Skeletal muscle satellite cell (primary cell): Measurements from ENCODE around the gene NT5M.

ENCODE experiments used
- H3K27me3 ChIP-seq: 2 replicates; pipeline ENCODE4 v1.7.0; 2013; ENCODE audit warnings: low read length; ENCODE audit not compliant: control insufficient read depth, insufficient read depth
- H3K36me3 ChIP-seq: 2 replicates; pipeline ENCODE4 v1.7.0; 2013; ENCODE audit warnings: mild to moderate bottlenecking, control low read depth, low read length; ENCODE audit not compliant: insufficient read depth
- H3K4me1 ChIP-seq: 2 replicates; pipeline ENCODE4 v1.7.0; 2013; ENCODE audit warnings: low read length; ENCODE audit not compliant: control insufficient read depth, insufficient read depth
- H3K4me2 ChIP-seq: 2 replicates; pipeline ENCODE4 v1.7.0; 2013; ENCODE audit warnings: mild to moderate bottlenecking, low read length
- H3K4me3 ChIP-seq: 2 replicates; pipeline ENCODE4 v1.7.0; 2013; ENCODE audit warnings: low read length
- H3K9ac ChIP-seq: 2 replicates; pipeline ENCODE4 v1.7.0; 2013; ENCODE audit warnings: mild to moderate bottlenecking, low read depth, low read length, moderate library complexity
- H3K9me3 ChIP-seq: replicated peaks from 2 replicates; pipeline ENCODE4 v1.7.0; 2013; ENCODE audit warnings: mild to moderate bottlenecking, control low read depth, low read length

NT5M gene

GRCh38 chr17:17324616-17325015, 21.4 kb downstream of the NT5M start:
- Histone ChIP-seq H3K27me3 (no peaks in the 10 kb centered on the region), H3K4me3 (no peak overlapping the region), H3K9me3 (no peaks in the 10 kb centered on the region), H3K36me3 (no peaks in the 10 kb centered on the region), H3K4me1 (no peaks in the 10 kb centered on the region), H3K9ac (no peak overlapping the region), H3K4me2 (no peak overlapping the region)

- no peak overlapping the region for H3K4me3 ChIP-seq
- no peak overlapping the region for H3K4me2 ChIP-seq
- H3K9me3 ChIP-seq = no peaks in the 10 kb centered on the region
- H3K27me3 ChIP-seq = no peaks in the 10 kb centered on the region
- no peaks in the 10 kb centered on the region for H3K36me3 ChIP-seq
- H3K9ac ChIP-seq = no peak overlapping the region
- no peaks in the 10 kb centered on the region for H3K4me1 ChIP-seq
Measured at GRCh38 chr17:17325228-17325627, 22.1 kb downstream of the NT5M start.

GRCh38 chr17:17325816-17326215, 22.6 kb downstream of the NT5M start:
- Histone ChIP-seq H3K4me2 (no peak overlapping the region), H3K27me3 (no peaks in the 10 kb centered on the region), H3K4me1 (no peaks in the 10 kb centered on the region), H3K4me3 (no peak overlapping the region), H3K9ac (no peak overlapping the region), H3K36me3 (no peaks in the 10 kb centered on the region), H3K9me3 (no peaks in the 10 kb centered on the region)

GRCh38 chr17:17326275-17326875, 23.2 kb downstream of the NT5M start:
- Histone ChIP-seq H3K9me3 (no peaks in the 10 kb centered on the region), H3K9ac (no peak overlapping the region), H3K4me3 (no peak overlapping the region), H3K4me2 (no peak overlapping the region), H3K36me3 (no peaks in the 10 kb centered on the region), H3K27me3 (no peaks in the 10 kb centered on the region), H3K4me1 (no peaks in the 10 kb centered on the region)

GRCh38 chr17:17328251-17328650, 25.1 kb downstream of the NT5M start:
- H3K27me3 ChIP-seq = no peaks in the 10 kb centered on the region
- no peak overlapping the region for H3K9ac ChIP-seq
- H3K4me1 ChIP-seq = no peaks in the 10 kb centered on the region
- no peaks in the 10 kb centered on the region for H3K36me3 ChIP-seq
- H3K4me2 ChIP-seq = no peak overlapping the region
- no peak overlapping the region for H3K4me3 ChIP-seq
- no peaks in the 10 kb centered on the region for H3K9me3 ChIP-seq

GRCh38 chr17:17341452-17341851, 38.3 kb downstream of the NT5M start:
- no peaks in the 10 kb centered on the region for H3K27me3 ChIP-seq
- no peaks in the 10 kb centered on the region for H3K9me3 ChIP-seq

GRCh38 chr17:17342242-17342945, 39.2 kb downstream of the NT5M start:
- H3K4me2 ChIP-seq = no peak overlapping the region
- no peak overlapping the region for H3K9ac ChIP-seq
- H3K4me3 ChIP-seq = no peak overlapping the region
- H3K27me3 ChIP-seq = no peaks in the 10 kb centered on the region
- H3K4me1 ChIP-seq = no peaks in the 10 kb centered on the region
- no peaks in the 10 kb centered on the region for H3K36me3 ChIP-seq
- H3K9me3 ChIP-seq = no peaks in the 10 kb centered on the region

More at GRCh38 chr17:17341452-17341851, 38.3 kb downstream of the NT5M start:
- Histone ChIP-seq H3K36me3 (no peaks in the 10 kb centered on the region), H3K4me3 (no peak overlapping the region), H3K4me1 (no peaks in the 10 kb centered on the region), H3K4me2 (no peak overlapping the region), H3K9ac (no peak overlapping the region)

- H3K36me3 ChIP-seq = no peaks in the 10 kb centered on the region
- no peaks in the 10 kb centered on the region for H3K27me3 ChIP-seq
- H3K9ac ChIP-seq = no peak overlapping the region
- H3K4me1 ChIP-seq = no peaks in the 10 kb centered on the region
- no peak overlapping the region for H3K4me3 ChIP-seq
- no peak overlapping the region for H3K4me2 ChIP-seq
- H3K9me3 ChIP-seq = no peaks in the 10 kb centered on the region
Measured at GRCh38 chr17:17343160-17343735, 40.1 kb downstream of the NT5M start.

GRCh38 chr17:17343896-17344506, 40.8 kb downstream of the NT5M start:
- Histone ChIP-seq H3K4me2 (no peak overlapping the region), H3K9ac (no peak overlapping the region), H3K4me1 (peaks cover 1% of the 10 kb centered on the region), H3K27me3 (no peaks in the 10 kb centered on the region), H3K9me3 (no peaks in the 10 kb centered on the region), H3K4me3 (no peak overlapping the region), H3K36me3 (no peaks in the 10 kb centered on the region)

- no peaks in the 10 kb centered on the region for H3K9me3 ChIP-seq
- H3K27me3 ChIP-seq = no peaks in the 10 kb centered on the region
Measured at GRCh38 chr17:17344507-17345293, 41.5 kb downstream of the NT5M start.

GRCh38 chr17:17345294-17345597, 42.1 kb downstream of the NT5M start:
- H3K36me3 ChIP-seq = no peaks in the 10 kb centered on the region
- no peak overlapping the region for H3K9ac ChIP-seq
- H3K4me3 ChIP-seq = no peak overlapping the region
- no peaks in the 10 kb centered on the region for H3K9me3 ChIP-seq
- H3K4me2 ChIP-seq = no peak overlapping the region
- peaks cover 6% of the 10 kb centered on the region for H3K4me1 ChIP-seq
- no peaks in the 10 kb centered on the region for H3K27me3 ChIP-seq

More at GRCh38 chr17:17344507-17345293, 41.5 kb downstream of the NT5M start:
- Histone ChIP-seq H3K4me1 (peaks cover 5% of the 10 kb centered on the region), H3K36me3 (no peaks in the 10 kb centered on the region), H3K9ac (no peak overlapping the region), H3K4me3 (no peak overlapping the region), H3K4me2 (no peak overlapping the region)
